NCI-H446 (cell line): Measurements from ENCODE around the gene MAP3K8.
"Not testable (repeated sequence)": the region's sequence is repeated elsewhere in the genome, so short reads cannot be mapped to it uniquely, and the experiment has no call there.

ENCODE experiments used
- DNase-seq, 2 experiments: peaks; one replicate each; lab custom pipeline; 2025; lab: John Stamatoyannopoulos, UW

The MAP3K8 gene

DNA sequence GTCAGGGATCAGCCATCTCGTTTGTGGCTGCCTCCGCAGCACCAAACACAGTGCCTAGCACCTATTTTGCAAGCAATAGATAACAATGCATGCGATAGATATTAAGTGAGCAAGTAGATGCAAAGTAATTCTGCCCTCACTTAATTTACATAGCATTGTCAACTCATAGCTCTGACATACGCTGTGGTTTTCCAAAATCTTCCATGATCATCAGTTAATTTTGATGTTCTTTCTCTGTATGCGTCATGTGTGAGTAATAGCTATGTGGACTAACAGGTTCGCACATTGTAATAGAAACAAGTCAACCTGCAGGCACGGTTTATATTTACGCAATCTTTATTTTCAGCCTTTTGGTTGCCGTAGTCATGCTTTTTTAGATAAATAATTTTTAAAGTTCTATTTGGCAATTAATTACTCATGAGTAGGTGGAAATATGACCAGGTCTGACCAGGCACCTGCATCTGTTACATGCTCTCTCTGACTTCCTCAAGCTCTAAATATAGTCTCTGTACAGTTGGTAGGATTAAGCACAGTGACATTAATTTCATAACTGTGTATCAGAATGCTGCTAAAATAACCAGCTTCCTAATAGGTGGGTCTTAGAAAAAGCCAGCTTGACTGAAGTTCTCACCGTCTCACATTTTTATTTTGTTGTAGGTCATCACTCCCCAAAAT lies 13.3 kb downstream of the MAP3K8 start:
- DNase-seq: no peak

DNA sequence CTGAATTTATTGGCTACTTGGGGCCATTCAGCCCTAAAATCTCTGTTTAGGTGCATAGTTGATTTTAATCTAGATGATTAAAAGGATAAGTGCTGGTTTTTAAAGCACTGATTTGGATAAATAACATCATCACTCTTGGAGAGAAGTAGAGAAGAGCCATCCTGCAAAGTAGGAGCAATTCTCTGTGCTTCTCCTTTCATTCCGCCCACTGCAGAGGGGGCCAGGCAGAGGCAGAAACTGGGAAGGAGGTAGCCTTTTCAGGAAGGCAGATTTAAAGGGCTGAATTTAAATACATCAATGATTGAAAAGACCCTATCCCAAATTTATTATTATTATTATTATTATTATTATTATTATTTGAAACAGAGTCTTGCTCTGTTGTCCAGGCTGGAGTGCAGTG lies 14.1 kb downstream of the MAP3K8 start:
- DNase-seq: no peak

DNA sequence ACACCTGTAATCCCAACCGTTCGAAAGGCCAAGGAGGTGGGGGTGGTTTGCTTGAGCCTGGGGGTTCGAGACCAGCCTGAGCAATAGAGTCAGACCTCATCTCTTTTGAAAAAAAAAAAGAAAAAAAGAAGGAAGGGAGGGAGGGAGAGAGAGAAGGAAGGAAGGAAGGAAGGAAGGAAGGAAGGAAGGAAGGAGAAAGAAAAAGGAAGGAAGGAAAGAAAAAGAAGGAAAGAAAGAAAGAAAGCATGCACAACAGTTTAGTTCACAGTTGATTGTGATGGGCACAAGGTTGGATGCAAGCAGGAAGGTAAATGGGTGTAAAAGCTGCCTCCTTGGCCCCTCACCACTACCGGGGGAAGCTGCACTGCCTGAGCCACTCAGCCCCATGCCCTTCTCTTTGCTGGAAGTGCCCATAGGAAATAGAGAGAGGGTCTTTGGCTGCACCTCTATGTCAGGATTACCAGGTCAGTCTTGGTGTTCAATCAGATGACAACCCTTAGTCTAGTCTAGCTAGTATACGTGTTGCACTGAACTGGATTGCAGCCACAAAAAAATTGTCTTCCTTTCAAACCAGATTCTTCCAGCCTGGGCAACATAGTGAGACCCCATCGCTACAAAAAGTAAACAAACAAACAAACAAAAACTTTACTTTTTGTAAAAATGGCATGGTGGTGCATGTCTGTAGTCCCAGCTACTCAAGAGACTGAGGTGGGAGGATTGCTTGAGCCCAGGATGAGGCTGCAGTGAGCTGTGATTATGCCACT lies 20.0 kb downstream of the MAP3K8 start:
- DNase-seq: no peak

DNA sequence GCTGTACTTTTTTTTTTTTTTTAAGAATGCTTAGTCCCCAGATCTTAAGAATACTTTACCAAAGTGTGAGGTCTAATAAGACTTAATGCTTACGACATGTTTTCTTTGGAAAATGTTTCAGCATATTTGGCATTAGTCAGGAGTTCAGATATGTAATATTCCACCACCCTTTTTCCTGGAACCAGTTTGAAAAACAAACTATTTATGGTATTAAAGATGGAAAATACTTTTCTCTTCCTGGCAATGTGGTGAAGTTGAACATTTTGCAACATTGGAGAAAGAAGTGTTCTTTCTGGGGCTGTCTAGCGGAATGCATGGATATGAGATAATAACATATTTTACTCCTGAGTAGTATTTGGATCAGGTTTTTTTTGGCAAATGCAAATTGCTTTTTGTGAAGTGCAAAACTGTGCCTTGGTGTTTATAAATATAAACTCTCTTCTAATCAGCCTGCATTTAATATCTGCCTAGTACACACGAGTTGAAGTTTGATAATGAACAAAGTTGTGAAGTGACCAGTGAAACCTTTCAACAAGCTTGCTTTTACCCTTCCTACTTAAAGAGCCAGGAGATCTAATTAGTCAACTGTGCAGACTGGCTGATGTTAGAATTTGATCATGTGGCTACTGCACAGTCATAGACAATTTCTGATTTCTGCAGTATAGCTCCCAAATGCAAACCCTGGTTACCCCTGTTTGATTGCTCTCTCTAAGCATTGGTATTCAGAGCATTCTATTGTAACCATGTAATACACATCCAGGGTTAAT lies 20.9 kb downstream of the MAP3K8 start:
- DNase-seq: no peak

DNA sequence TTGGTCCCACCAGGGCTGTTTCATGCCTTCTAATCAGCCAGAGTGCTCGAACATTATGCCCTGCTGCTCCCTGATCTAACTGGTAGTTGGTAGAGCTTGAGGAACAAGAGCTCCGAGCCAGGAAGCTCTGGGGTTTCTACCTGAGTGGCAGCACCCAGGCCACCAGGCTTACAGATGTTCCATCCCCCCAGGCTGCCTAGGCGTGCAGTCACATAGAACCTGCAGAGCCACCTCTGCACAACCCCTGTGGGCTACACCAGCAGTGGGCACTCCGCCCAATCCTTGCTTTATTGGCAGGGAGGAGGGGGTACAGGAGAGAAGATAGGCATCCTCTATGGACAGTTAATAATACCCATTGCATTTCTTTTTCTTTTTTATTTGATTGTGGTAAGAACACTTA lies 21.8 kb downstream of the MAP3K8 start:
- no peak for DNase-seq

DNA sequence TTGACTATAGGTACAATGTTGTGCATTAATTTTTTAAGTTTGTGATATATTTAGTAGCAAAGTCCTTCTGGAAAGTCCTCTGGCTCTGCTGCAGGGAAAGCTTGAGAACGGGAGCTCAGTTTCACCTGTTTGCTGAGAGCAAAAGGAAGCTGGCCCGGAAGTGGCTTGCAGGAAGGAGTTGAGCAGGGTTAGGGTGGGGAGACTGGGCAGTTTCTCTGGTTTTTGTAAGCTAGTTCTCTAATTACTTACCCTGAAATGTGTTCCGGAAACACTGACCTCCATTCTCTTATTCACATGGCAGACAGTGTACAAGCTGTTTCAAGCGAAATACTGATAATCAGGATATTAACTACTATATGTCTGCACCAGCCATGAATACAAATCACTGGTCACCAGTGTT lies 22.3 kb downstream of the MAP3K8 start:
- DNase-seq: no peak

DNA sequence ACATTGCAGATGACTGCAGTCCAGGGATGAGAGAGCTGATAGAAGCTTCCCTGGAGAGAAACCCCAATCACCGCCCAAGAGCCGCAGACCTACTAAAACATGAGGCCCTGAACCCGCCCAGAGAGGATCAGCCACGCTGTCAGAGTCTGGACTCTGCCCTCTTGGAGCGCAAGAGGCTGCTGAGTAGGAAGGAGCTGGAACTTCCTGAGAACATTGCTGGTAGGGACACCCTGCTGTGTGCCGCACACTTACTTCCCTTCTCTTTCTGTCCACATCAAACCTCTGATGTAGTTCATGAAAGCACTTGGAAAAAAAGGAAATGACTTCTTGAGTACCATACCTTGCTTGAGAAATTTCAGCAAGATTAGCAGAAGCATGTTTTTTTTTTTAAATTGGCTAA lies 25.3 kb downstream of the MAP3K8 start:
- no peak for DNase-seq

DNA sequence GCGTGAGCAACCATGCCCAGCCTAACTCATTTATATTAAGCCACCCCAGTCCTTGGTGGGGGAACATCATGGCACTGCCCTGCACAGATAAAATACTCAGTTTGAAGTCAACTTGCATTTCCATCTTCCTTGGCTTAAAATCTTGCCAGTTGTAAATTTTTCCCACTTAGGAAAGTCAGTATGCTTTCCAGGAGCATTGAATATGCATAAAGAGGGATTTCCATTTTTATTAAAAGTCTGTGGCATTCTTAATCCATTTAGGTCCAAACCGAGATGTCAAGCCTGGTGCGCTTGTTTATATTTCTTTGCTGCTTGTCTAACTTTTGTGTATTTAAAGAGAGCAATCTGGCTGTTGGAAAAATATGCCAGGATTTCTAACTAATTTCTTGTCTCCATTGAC lies 26.1 kb downstream of the MAP3K8 start:
- no peak for DNase-seq

DNA sequence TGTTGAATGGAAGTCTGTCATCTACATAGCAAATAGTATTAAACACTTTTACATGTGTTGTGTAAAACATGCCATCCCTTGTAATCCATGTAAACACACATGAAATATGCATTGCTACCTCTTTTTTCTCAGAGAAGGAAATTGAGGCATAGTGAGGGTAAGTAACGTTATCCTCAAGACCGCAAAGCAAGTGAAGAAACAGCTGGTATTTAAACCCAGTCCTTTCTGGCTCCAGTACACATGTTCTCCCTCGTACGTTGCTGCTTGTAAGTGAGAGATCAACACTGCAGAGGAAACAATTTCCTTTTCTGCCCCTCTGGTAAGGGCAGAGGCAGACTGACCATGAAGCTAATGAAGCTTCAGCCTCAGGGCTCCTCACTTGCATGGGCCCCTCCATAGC lies 28.5 kb downstream of the MAP3K8 start:
- DNase-seq: no peak

DNA sequence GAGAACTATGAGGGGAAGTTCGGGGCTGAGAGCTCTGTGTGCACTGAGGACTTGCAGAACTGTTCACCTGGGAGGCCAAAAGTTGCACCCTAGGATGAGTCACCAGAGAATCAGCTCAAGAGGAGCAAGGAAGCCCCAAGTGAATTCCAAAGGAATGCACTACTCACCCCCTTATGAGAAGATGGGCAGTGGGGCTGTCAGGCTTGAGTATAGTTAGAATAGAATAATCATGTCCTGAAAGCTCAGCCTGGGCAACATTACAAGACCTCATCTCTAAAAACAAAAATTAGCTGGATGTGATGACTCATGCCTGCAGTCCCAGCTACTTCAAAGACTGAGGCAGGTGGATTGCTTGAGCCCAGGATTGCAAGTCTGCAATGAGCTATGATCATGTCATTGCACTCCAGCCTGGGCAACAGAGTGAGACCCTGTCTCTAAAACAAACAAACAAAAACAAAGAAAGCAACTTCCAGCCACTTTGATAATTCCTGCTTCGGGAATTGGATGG lies 30.0 kb downstream of the MAP3K8 start:
- no peak for DNase-seq

DNA sequence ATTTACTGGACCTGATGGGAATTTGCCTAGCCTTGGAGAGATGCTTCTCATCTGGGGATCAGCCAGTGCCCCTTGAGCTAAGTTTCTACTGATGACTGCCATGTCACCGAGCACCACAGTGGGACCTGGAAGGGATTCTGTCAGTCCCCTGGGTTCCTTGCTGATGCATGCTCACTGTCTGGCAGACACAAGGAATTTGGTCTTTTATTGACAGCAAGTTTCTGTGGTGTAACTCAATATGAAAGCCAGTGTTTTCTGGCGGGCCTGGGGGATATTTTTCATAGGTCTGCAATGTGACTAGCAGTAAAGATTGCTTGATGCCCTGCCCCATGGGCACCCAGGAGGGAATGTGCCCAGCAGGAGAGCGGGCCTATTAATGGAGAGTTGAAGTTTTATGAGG lies 30.7 kb downstream of the MAP3K8 start:
- DNase-seq: no peak

DNA sequence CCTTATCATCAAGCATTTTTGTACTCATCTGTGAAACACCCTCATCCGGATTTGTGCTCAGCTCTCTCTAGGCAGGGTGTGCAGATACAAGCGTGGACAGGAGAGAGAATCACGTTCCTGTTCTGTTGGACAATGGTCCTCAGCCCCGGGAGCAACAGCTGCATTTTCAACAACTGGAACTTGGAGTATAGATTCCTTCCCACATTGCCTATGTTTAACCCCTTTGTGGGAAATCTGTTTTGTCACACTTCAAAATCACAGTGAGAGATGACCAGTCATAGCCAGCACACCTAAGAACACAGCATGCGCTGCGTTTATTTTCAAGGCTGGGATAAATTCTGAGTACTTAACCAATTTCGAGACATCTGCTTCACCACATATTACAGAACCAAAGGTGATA lies 32.5 kb downstream of the MAP3K8 start:
- DNase-seq: no peak

DNA sequence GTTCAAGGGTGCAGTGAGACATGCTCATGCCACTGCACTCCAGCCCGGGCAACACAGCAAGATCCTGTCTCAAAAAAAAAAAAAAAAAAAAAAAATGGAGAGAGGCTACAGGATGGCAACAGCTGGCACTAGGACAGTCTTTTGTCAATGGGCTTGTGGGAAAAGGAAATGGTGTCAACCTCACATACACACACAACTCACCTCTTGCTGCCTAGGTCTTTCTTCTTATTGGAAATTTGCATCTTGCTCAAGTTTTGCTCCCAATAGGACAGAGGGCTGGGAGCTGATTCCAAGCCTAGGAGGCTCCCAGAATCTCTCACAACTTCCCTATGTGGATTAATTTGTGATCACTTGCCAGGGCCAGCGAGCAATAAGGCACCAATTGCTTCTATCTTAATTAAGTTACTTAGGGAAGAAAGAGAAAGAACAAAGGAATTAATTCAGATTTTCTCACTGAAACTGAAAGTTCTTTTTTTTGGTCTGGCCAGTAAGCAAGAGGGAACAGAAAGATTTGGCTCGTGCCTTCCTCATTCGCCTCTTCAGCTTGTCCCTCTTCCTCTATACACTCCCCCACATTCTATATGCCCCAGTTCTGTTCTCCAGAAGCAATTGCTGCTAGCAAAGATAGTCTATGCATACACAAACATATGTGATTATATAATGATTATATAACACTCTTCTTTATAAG lies 33.8 kb downstream of the MAP3K8 start:
- no peak for DNase-seq

DNA sequence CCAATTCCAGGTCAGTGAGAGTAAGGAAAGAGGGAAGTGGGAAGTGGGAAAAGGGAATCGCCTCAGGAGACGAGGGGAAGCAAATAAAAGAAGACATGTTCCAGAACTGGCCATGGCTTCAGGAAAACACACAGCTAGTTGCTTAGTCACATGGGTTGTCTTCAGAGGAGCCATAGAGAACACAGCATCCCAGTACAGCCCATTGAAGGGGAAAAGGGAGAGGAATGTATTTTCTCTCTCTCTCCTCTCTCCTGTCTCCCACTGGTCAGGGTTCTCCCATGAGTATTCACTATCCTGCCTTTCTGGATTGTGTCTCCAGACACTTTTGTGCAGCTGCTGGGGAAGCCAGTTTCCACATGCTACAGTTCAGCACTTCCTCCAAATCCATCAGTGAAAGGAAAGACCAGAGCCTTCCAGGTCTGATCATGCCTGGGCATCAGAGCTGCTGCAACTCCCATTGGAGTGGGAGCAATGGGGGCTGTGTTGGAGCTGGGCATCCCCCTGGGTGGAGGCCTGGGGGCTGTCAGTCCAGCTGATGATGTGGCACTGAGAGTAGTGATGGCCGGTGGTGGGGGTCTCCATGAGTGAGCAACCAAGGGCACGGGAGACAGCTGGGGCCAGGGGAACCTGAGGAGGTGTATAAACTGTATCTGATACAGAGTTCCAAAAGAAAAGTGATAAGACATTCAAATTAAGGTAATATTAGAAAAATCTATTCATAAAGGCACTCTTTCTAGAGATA lies 38.6 kb downstream of the MAP3K8 start:
- DNase-seq: no peak

DNA sequence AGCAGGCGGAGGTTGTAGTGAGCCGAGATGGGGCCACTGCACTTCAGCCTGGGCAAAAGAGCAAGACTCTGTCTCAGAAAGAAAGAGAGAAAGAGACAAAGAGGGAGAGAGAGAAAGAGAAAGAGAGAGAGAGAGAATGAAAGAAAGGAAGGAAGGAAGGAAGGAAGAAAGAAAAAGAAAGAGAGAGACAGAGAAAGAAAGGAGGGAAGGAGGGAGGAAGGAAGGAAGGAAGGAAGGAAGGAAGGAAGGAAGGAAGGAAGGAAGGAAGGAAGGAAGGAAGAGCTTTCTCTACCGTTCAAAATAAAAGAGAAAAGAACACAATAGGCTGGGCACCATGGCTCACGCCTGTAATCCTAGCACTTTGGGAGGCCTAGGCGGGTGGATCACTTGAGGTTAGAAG lies 41.5 kb downstream of the MAP3K8 start:
- not testable (repeated sequence) for DNase-seq

DNA sequence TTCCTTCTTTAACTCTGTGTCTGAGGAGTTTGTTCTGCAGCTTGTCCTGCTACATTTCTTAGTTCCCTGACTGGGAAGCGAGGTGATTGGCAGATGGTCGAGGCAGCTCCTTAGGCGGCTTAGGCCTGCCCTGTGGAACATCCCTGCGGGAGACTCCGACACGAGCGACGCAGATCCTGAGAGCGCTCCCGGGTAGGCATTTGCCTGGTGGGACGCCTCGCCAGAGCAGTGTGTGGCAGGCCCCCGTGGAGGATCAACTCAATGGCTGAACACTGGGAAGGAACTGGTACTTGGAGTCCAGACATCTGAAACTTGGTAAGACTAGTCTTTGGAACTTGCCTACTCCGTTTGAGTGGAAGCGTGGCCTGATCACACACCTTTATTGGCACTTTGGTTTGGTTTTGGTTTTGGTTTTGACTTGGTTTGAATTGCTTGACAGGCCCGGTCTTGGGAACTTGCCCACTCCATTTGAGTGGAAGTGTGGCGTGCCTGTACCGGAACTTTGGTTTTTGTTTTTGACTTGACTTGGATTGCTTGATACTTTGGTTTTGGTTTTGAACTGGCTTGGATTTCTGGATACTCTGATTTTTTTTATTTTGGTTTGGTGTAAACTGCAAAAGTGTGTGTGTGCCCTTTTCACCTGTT lies 42.6 kb downstream of the MAP3K8 start:
- DNase-seq: no peak

DNA sequence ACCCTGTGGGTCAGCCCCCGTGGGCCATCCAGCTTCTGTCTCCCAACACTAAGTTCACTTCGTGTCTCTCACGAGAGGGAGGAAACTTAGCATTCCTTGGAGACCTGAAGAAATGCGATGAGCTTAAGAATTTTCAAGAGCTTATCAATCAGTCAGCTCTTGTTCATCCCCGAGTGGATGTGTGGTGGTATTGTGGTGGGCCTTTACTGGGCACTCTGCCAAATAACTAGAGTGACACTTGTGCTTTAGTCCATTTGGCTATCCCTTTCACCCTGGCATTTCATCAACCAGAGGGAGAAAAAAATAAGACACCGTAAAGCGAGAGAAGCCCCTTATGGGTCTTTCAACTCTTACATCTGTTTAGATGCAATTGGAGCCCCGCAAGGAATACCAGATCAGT lies 45.5 kb downstream of the MAP3K8 start:
- DNase-seq: not testable (repeated sequence)

DNA sequence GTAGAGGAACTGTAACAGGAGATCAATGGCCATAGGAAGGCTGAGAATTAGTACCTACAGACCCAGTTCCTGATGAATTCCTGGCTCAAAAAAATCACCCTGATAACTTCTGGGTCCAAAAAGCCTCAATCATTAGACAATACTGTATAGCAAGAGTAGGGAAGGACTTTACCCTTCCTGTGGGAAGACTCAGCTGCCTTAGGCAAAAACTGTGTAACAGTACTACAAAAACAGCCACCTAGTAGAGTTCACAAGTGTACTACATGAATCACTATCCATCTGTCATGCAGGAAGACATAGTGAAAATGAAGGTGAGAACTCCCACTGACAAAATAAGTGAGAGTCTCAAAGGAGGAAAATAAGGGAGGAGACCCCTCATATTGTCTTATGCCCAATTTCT lies 47.6 kb downstream of the MAP3K8 start:
- no peak for DNase-seq

DNA sequence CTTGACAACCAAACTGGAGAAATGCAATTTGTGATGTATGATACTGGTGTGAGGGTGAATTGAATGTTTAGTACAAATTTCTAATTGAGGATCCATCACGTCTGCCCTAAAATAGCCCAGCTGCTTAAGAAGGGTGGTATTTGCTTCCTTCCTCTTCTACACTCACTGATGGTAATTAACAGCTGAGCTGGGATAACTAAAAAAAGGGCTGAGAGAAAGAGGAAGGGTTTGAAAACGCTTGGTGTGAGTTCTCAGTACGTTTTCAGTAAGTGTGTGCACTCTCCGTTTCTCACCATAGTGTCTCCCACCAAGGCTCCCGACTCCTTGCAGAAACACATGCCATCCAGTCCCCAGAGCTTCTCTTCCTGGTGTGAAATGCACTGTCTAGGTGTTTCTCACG lies 54.3 kb downstream of the MAP3K8 start:
- DNase-seq: no peak

DNA sequence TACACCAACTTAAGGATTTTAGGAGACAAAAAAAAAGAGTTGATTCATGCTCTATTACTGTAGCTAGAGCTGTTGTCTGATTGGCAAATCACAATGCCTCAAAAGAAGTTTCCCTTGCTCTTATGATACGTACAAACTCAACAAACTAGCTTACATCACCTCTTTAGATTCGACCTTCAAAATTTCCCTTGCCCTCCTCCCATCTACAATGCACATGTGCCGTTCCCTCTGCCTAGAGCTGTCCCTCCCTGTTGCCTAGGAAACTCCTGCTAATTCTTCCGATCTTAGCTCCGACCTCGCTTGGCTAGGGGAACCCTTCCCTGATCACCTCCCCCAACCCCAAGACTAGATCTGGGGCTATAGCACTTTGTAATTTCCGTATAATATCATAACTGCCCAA lies 55.4 kb downstream of the MAP3K8 start:
- DNase-seq: no peak
